Kidney epithelial cell (primary cell): ENCODE results near the gene AOPEP. TPM values are rescaled to one million over a fixed set of nuclear protein-coding genes. Genes with fewer than 3 reads are reported as not detected.

ENCODE experiments used
- DNase-seq: peaks from one replicate; pipeline ENCODE4 v3.0.0-alpha.2; 2010; ENCODE audit warnings: low read depth
- H3K27me3 ChIP-seq: 2 replicates; pipeline ENCODE4 v1.6.0; 2011; ENCODE audit warnings: low read length; ENCODE audit not compliant: control insufficient read depth, insufficient read depth
- H3K36me3 ChIP-seq: 2 replicates; pipeline ENCODE4 v1.5.1; 2011; ENCODE audit warnings: low read length; ENCODE audit not compliant: control insufficient read depth, insufficient read depth
- H3K4me3 ChIP-seq: 2 replicates; pipeline ENCODE4 v1.5.1; 2011; ENCODE audit warnings: low read depth, mild to moderate bottlenecking, control low read depth, low read length
- CTCF ChIP-seq: IDR thresholded peaks from 2 replicates; pipeline ENCODE4 v1.5.1; 2011; ENCODE audit warnings: mild to moderate bottlenecking, moderate library complexity, low read length, control low read depth, inconsistent platforms; ENCODE audit not compliant: insufficient read depth, poor library complexity, severe bottlenecking
- total RNA-seq: library from RNA; depleted of rRNA; stranded (reverse); fragments of >200 nt; gene quantifications from 2 replicates; pipeline ENCODE4 v1.2.3, GENCODE V29; 2015

The AOPEP gene
- total RNA-seq, 1 donor from 2014 or later = 17.4 TPM

GRCh38 chr9:95032580-95033341 is 306.3 kb downstream of the AOPEP start:
- no peak for DNase-seq
- peaks cover 2% of the 10 kb centered on the region for H3K36me3 ChIP-seq
- no peak overlapping the region for H3K4me3 ChIP-seq
- TF ChIP-seq CTCF = no peak
- H3K27me3 ChIP-seq = no peaks in the 10 kb centered on the region

GRCh38 chr9:95035846-95036245 is 309.3 kb downstream of the AOPEP start:
- Histone ChIP-seq H3K36me3 (no peaks in the 10 kb centered on the region), H3K4me3 (no peak overlapping the region), H3K27me3 (no peaks in the 10 kb centered on the region)
- DNase-seq = no peak
- TF ChIP-seq CTCF = no peak

GRCh38 chr9:95036676-95037075 is 310.2 kb downstream of the AOPEP start:
- no peaks in the 10 kb centered on the region for H3K36me3 ChIP-seq
- no peak for TF ChIP-seq CTCF
- no peaks in the 10 kb centered on the region for H3K27me3 ChIP-seq
- no peak for DNase-seq
- no peak overlapping the region for H3K4me3 ChIP-seq

GRCh38 chr9:95037789-95038521 is 311.5 kb downstream of the AOPEP start:
- Histone ChIP-seq H3K27me3 (no peaks in the 10 kb centered on the region), H3K4me3 (no peak overlapping the region), H3K36me3 (no peaks in the 10 kb centered on the region)
- no peak for TF ChIP-seq CTCF
- no peak for DNase-seq

GRCh38 chr9:95038666-95039065 is 312.2 kb downstream of the AOPEP start:
- TF ChIP-seq CTCF = no peak
- Histone ChIP-seq H3K27me3 (no peaks in the 10 kb centered on the region), H3K36me3 (no peaks in the 10 kb centered on the region), H3K4me3 (no peak overlapping the region)
- no peak for DNase-seq
